ENCODE results near the gene MAFB.

Gene MAFB

DNA sequence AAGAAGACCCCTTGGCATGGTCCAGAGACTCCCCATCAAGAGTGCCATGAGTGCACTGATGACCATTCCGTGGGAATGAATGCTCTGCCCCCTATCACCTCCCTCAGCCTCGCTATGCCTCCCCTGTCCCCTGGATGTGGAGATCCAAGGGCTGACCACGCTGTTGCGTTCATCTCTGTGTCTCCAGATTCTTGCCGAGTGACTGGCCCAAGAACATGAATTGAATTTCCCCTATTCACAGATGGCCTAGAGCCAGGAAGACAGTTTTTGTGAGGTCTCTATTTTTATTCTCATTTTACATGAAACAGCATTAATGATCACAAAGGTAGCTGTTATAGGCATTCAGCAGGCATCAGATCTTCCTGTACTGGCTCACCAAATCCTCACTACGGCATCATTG, 33.6 kb downstream of the MAFB start:
- no peak for DNase-seq (ENCODE audit: low spot score)

DNA sequence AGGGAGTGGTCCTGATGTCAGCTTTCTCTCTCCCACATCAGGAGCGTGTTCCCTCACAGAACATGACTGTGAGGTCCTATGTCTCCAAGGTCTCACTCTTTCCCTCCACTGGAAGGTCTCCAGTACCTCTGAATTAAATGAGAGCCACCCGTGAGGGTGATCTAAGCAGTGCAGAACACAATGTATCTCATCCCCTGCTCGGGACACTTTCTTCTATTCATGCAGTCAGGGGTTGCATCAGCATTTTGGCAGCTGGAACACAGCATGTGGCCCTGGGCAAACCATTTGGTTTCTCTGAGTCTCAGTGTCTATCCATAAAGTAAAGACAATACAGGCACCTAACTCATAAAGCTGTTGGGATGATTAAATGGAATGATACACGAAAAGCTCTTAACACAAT, 34.2 kb downstream of the MAFB start:
- DNase-seq (ENCODE audit: low spot score): no peak

DNA sequence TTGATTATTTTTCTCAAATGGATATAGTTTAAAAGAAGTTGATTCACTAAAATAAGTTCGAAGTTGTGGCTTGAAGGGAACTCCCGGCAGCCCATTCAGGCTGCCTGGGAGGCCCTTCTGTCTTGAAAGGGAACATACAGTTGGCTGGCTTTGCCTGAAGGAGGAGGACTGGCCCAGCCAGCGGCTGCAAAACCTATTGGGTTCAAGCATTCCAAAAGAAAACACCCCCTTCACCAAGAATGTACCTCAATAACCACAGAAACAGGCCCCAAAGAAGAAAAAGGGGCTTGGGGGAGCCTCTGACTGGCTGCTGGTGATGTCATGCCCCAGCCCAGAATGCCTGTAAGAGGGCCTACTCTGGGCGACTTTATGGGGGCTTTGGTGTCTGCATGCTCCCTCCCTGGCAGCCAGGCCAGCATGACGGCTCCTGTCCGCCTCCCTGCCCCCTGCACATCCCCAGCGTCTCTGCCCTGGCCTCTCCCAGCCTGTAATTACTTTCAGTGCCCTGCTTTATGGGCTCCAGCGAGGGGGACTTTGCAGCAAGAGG, 36.5 kb downstream of the MAFB start:
- DNase-seq (ENCODE audit: low spot score): no peak

GRCh38 chr20:40651151-40651550, 37.9 kb downstream of the MAFB start:
- DNase-seq (ENCODE audit: low spot score): no peak

DNA sequence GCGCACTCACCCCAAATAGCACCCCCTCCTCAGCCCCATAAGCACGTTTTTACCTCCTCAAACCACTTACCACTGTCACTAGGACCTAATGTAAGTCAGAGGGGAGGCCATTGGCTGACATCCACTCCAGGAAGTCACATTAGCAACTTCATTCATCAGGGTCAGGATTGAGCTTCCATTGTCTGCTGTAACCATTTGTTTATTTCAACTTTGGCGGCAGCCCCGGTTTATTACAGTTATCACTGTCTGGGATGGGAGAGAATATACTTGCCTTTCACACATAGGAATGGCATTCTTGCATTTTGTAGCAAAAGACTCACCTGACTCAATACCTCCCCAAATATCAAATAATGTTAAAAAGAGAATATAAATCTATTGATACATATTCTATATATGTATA, 38.3 kb downstream of the MAFB start:
- no peak for DNase-seq (ENCODE audit: low spot score)

- DNase-seq (ENCODE audit: low spot score): no peak
These were observed 40.6 kb downstream of the MAFB start for GRCh38 chr20:40648210-40649072.

- no peak for DNase-seq (ENCODE audit: low spot score)
These were observed 42.2 kb downstream of the MAFB start for GRCh38 chr20:40646813-40647212.

- DNase-seq (ENCODE audit: low spot score): peak; percentile 29
These were observed 42.7 kb downstream of the MAFB start for GRCh38 chr20:40646361-40646760.

GRCh38 chr20:40644863-40645262, 44.2 kb downstream of the MAFB start:
- DNase-seq (ENCODE audit: low spot score): no peak

- DNase-seq (ENCODE audit: low spot score): no peak
These were observed 45.1 kb downstream of the MAFB start for GRCh38 chr20:40643891-40644290.

GRCh38 chr20:40641809-40642208, 47.2 kb downstream of the MAFB start:
- no peak for DNase-seq (ENCODE audit: low spot score)

- no peak for DNase-seq (ENCODE audit: low spot score)
These were observed 47.8 kb downstream of the MAFB start for GRCh38 chr20:40641202-40641601.

DNA sequence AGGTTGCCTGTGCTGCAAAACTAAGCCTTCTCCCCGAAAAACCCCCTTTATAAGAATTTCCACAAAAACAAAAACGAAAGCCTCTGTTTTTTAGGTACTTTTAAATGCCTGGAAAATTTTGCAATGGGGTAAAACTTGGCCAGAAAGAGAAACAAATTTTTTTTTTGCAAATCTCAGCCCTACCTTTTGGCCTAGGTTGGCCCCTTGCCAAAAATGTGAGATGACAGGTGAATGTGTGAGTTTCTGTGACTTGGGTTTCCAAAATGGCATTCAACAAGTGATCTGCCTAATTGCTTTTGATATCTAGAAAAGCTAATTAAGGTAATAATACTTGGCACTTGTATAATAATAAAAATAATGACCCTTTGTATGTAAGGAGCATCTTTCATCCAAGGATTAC, 48.4 kb downstream of the MAFB start:
- no peak for DNase-seq (ENCODE audit: low spot score)

DNA sequence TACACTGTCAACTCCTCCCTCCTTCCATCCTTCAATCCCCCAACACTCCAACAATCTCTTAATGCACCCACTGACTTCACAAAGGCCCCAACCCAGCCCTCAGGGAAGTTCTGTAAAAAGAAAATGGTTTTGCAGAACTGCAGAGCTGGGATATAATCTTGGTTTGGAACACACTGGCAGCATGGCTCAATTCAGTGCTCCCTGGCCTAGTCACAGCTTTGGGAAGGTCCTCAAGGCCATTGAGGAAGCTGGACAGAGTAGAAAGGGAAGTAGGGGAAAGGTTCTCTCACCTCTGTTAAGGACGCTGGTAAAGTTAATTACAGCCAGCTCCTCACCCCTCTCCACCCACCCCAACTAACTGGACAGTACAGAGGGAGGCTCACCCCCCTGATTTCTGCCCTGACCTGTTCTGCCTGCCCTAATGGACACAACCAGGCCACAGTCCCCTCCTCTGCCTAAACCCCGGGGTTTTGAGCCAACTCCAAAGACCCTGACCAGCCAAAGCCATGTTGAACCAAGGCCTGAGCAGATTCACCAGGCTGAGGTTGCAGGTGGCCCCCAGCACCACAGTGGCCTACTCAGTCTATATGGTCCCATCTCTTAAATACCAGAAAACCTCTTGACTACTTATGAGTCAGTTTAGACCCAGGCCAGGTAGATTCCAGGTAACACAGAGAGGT, 49.2 kb downstream of the MAFB start:
- no peak for DNase-seq (ENCODE audit: low spot score)

- no peak for DNase-seq (ENCODE audit: low spot score)
These were observed 49.9 kb downstream of the MAFB start for GRCh38 chr20:40639132-40639531.

DNA sequence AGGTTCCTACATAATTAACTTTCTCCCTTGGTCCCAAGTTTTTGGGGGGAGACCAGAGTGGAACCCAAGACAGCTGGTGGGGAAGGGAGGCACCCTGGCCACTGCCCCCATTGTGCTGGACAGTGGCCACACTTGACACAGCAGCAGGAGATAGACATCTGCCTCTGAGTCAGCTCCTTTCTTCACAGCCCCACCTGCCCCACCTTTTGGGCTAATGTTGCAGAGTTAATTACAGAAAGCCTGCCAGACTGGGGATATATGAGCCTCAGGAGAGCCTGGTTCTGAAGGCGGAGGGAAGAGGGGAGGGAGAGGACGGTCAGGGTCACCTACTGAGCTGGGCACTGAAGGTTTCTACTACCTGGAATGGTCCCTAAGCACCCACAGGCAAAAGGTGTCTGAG, 50.6 kb downstream of the MAFB start:
- DNase-seq (ENCODE audit: low spot score): no peak

DNA sequence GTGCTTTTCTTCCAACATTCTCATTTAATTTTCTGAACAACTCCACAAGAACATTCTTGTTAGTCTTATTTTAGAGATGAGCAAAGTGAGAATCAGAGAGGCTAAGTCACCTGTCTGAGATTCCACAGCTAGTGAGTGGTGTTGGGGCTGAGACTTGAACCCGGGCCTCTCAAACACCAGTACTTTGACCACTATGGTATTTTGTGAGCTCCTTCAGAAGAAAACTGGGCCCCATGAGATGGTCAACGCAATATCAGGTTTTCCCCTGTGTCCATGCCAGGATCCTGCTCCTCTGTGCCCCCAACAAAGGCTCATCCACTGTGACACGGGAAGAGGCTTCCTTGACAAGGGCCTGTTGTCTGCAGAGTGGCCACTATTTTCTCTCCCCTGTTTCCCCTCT, 51.9 kb downstream of the MAFB start:
- no peak for DNase-seq (ENCODE audit: low spot score)

DNA sequence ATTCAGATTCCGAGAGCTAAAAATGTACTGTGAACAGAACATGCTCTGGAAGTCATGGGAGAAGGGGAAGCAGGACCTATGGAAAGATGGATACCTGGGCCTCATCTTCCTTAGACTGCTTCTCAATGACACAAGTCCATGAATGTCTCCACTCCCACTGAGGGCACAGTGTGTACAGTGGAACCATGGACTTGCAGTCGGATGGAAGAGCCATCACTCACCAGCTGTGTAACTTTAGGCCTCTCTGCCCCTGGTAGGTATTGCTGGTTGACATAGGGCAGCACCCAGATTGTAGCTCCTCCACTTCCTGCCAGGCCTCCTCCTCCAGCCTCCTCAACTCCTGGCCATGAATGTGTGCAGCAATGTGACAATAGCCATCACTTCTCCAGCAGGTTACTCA, 52.5 kb downstream of the MAFB start:
- DNase-seq (ENCODE audit: low spot score): no peak

DNA sequence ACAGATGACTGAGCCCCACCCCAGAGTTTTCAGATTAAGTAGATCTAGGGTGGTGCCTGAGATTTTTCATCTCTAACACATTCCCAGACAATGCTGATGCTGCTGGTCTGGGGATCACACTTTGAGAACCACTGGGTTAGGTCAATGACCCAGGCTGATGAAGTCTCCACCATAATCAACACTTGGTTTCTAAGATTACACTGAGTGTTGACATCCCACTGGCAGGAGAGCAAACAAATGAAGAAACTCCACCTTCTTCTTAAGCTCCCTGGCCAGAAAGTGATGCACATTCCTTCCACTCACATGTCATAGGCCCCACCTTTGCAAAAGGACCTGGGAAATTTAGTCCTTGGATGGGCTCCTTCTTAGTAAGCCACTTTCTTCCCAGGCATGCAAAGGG, 53.1 kb downstream of the MAFB start:
- DNase-seq (ENCODE audit: low spot score): no peak
